PC-9 (cell line): ENCODE data around the gene AEN. TPM values are rescaled to one million over a fixed set of nuclear protein-coding genes. Genes with fewer than 3 reads are reported as not detected.

Experiments
- BruUV-seq: library from RNA; stranded (reverse); fragments of 400-500 nt; replicated peaks from 2 replicates; lab custom pipeline; 2021; lab: Mats Ljungman, UMichigan
- CTCF ChIA-PET: fragments of 300-600 bp; sonication (Branson Sonifier 250); formaldehyde crosslinking; loops from one replicate; lab custom pipeline; 2022; ENCODE audit warnings: antibody characterized with exemption; lab: Charles Lee
- POLR2A ChIA-PET: fragments of 300-600 bp; sonication (Branson Sonifier 250); formaldehyde crosslinking; loops from one replicate; lab custom pipeline; 2022; ENCODE audit warnings: antibody characterized with exemption; ENCODE audit not compliant: unreplicated experiment; lab: Charles Lee
- DNase-seq, 2 experiments: peaks; one replicate each; pipeline versions ENCODE4 v3.0.0 to v3.0.0-alpha.2; 2015 to 2022; ENCODE audit warnings: mixed read lengths in 1 of 2
- H2AFZ ChIP-seq: fragments of 200-600 bp; sonication (generic); 2 replicates; pipeline ENCODE4 v1.8.1; 2017; ENCODE audit warnings: antibody characterized with exemption
- H3F3A ChIP-seq: fragments of 200-600 bp; sonication (generic); 2 replicates; pipeline ENCODE4 v1.8.1; 2017; ENCODE audit warnings: antibody characterized with exemption, mild to moderate bottlenecking, low read depth; ENCODE audit not compliant: insufficient read depth
- H3K27ac ChIP-seq: fragments of 200-600 bp; sonication (generic); 2 replicates; pipeline ENCODE4 v1.6.1; 2016; ENCODE audit warnings: mixed run types
- H3K27me3 ChIP-seq: fragments of 200-600 bp; sonication (generic); 2 replicates; pipeline ENCODE4 v1.6.1; 2016; ENCODE audit warnings: low read depth, mixed run types; ENCODE audit not compliant: insufficient read depth
- H3K36me3 ChIP-seq: fragments of 200-600 bp; sonication (generic); 2 replicates; pipeline ENCODE4 v1.6.1; 2016; ENCODE audit warnings: low read depth, mixed run types
- H3K4me1 ChIP-seq: fragments of 200-600 bp; sonication (generic); replicated peaks from 2 replicates; pipeline ENCODE4 v1.6.1; 2016; ENCODE audit warnings: mixed run types; ENCODE audit not compliant: insufficient read depth
- H3K4me2 ChIP-seq: fragments of 200-600 bp; sonication (generic); 2 replicates; pipeline ENCODE4 v1.6.1; 2017; ENCODE audit warnings: mixed run types
- H3K4me3 ChIP-seq: fragments of 200-600 bp; sonication (generic); 2 replicates; pipeline ENCODE4 v1.6.1; 2016; ENCODE audit warnings: mixed run types
- H3K79me2 ChIP-seq: fragments of 200-600 bp; sonication (generic); 2 replicates; pipeline ENCODE4 v1.6.1; 2017; ENCODE audit warnings: low read depth, mixed run types
- H3K9me2 ChIP-seq: fragments of 200-600 bp; sonication (generic); 2 replicates; pipeline ENCODE4 v1.8.1; 2017; ENCODE audit warnings: mild to moderate bottlenecking; ENCODE audit not compliant: insufficient read depth
- H3K9me3 ChIP-seq: fragments of 200-600 bp; sonication (generic); 2 replicates; pipeline ENCODE4 v1.8.1; 2016; ENCODE audit warnings: low read depth; ENCODE audit not compliant: insufficient read depth
- H4K20me1 ChIP-seq: fragments of 200-600 bp; sonication (generic); 2 replicates; pipeline ENCODE4 v1.8.1; 2017; ENCODE audit not compliant: insufficient read depth
- CTCF ChIP-seq: fragments of 200-600 bp; sonication (generic); conservative IDR thresholded peaks from 2 replicates; pipeline ENCODE4 v1.6.1; 2017; ENCODE audit warnings: mixed run types, antibody characterized with exemption, mild to moderate bottlenecking, moderate library complexity
- EZH2 ChIP-seq: fragments of 200-600 bp; sonication (generic); IDR thresholded peaks from 2 replicates; pipeline ENCODE4 v1.8.0; 2017; ENCODE audit warnings: antibody characterized with exemption, low read depth
- intact Hi-C: fragments of 100-400 bp; cut with micrococcal nuclease; formaldehyde crosslinking; loops from one replicate; pipeline ENCODE4 v1.10.0; 2022; ENCODE audit not compliant: unreplicated experiment
- total RNA-seq: library from RNA; stranded (reverse); gene quantifications from 2 replicates; pipeline ENCODE4 v1.2.3, GENCODE V29; 2021

The AEN gene
- total RNA-seq, 1 experiment from 2014 or later, result 7.8 TPM

- no peak for DNase-seq
- H3K4me2 ChIP-seq, result no peak overlapping the region
- peaks cover under 1% of the 10 kb centered on the region; the same call in 1 of the 2 replicates for H3K79me2 ChIP-seq
- intact Hi-C loops, result no loop called here
- no peaks in the 10 kb centered on the region for H3K27me3 ChIP-seq
- H3K36me3 ChIP-seq, result no peaks in the 10 kb centered on the region
- peaks cover 3% of the 10 kb centered on the region; the same call in 1 of the 2 replicates for H3K9me2 ChIP-seq
- H4K20me1 ChIP-seq, result no peaks in the 10 kb centered on the region
- H3K9me3 ChIP-seq, result no peaks in the 10 kb centered on the region
- no peaks in the 10 kb centered on the region for H3F3A ChIP-seq
- no peak for TF ChIP-seq EZH2
- TF ChIP-seq CTCF, result no peak
- CTCF ChIA-PET, result no interaction called here
- no peak overlapping the region for H3K27ac ChIP-seq
- no peak overlapping the region for H3K4me3 ChIP-seq
- H2AFZ ChIP-seq, result no peak overlapping the region
- POLR2A ChIA-PET, result no interaction called here
- peaks cover 3% of the 10 kb centered on the region; the same call in 1 of the 2 replicates for H3K4me1 ChIP-seq
- BruUV-seq, result no TSS peak
Observed at GRCh38 chr15:88616240-88616639, 4.9 kb upstream of the AEN start.

- Histone ChIP-seq H3K36me3 (no peaks in the 10 kb centered on the region), H2AFZ (no peak overlapping the region), H3K4me2 (no peak overlapping the region), H3K9me2 (peaks cover 3% of the 10 kb centered on the region; the same call in 1 of the 2 replicates), H3K4me1 (peaks cover 3% of the 10 kb centered on the region; the same call in 1 of the 2 replicates), H3F3A (peaks cover 5% of the 10 kb centered on the region; the same call in 1 of the 2 replicates), H3K79me2 (peaks cover 10% of the 10 kb centered on the region), H3K27ac (no peak overlapping the region), H3K27me3 (no peaks in the 10 kb centered on the region), H3K4me3 (no peak overlapping the region), H4K20me1 (peaks cover 3% of the 10 kb centered on the region; the same call in 1 of the 2 replicates), H3K9me3 (no peaks in the 10 kb centered on the region)
- no peak for DNase-seq
- ChIA-PET POLR2A (no interaction called here), CTCF (no interaction called here)
- intact Hi-C loops, result no loop called here
- TF ChIP-seq CTCF, result no peak
- no TSS peak for BruUV-seq
Observed at GRCh38 chr15:88617031-88617722, 4.0 kb upstream of the AEN start.

- CTCF ChIA-PET, result no interaction called here
- no peak overlapping the region for H3K4me2 ChIP-seq
Observed at GRCh38 chr15:88617790-88618189, 3.4 kb upstream of the AEN start.

More at GRCh38 chr15:88617790-88618189, 3.4 kb upstream of the AEN start:
- H3K27ac ChIP-seq, result no peak overlapping the region
- H3K4me3 ChIP-seq, result no peak overlapping the region
- intact Hi-C loops, result no loop called here
- no peaks in the 10 kb centered on the region for H3K36me3 ChIP-seq
- no TSS peak for BruUV-seq
- H3K9me3 ChIP-seq, result no peaks in the 10 kb centered on the region
- H3K79me2 ChIP-seq, result peaks cover 16% of the 10 kb centered on the region
- DNase-seq, result no peak
- no peaks in the 10 kb centered on the region for H3K27me3 ChIP-seq
- no peak for TF ChIP-seq EZH2
- no peak for TF ChIP-seq CTCF
- peaks cover 8% of the 10 kb centered on the region for H3K4me1 ChIP-seq
- H3K9me2 ChIP-seq, result peaks cover 3% of the 10 kb centered on the region; the same call in 1 of the 2 replicates
- peaks cover 5% of the 10 kb centered on the region; the same call in 1 of the 2 replicates for H4K20me1 ChIP-seq
- H2AFZ ChIP-seq, result no peak overlapping the region
- POLR2A ChIA-PET, result no interaction called here
- H3F3A ChIP-seq, result peaks cover 11% of the 10 kb centered on the region; the same call in 1 of the 2 replicates
